GM18873 (cell line): ENCODE measurements around the gene RAB6D.
"Not testable (repeated sequence)": the region's sequence is repeated elsewhere in the genome, so short reads cannot be mapped to it uniquely, and the experiment has no call there.

ENCODE experiments used
- ATAC-seq: cut with Tn5 transposase; IDR thresholded peaks from one replicate; pipeline ENCODE4 v1.9.1; 2021; ENCODE audit warnings: mild to moderate bottlenecking, moderate library complexity, moderate number of reproducible peaks; ENCODE audit not compliant: unreplicated experiment, low FRiP score

RAB6D gene

GRCh38 chr2:131367352-131367751 is 3.4 kb upstream of the RAB6D start:
- ATAC-seq: no peak

- ATAC-seq: no peak
These were observed 2.7 kb upstream of the RAB6D start for GRCh38 chr2:131366643-131367042.

GRCh38 chr2:131365452-131365851 is 1.5 kb upstream of the RAB6D start:
- ATAC-seq: no peak

- ATAC-seq: not testable (repeated sequence)
These were observed 755 bp downstream of the RAB6D start for GRCh38 chr2:131363213-131363612.

- not testable (repeated sequence) for ATAC-seq
These were observed 2.2 kb downstream of the RAB6D start for GRCh38 chr2:131361773-131362172.

- not testable (repeated sequence) for ATAC-seq
These were observed 10.7 kb downstream of the RAB6D start for GRCh38 chr2:131353167-131353697.

GRCh38 chr2:131349021-131349420 is 14.9 kb downstream of the RAB6D start:
- no peak for ATAC-seq

GRCh38 chr2:131347035-131347434 is 16.9 kb downstream of the RAB6D start:
- not testable (repeated sequence) for ATAC-seq

GRCh38 chr2:131339307-131339706 is 24.7 kb downstream of the RAB6D start:
- ATAC-seq: not testable (repeated sequence)

- ATAC-seq: not testable (repeated sequence)
These were observed 28.6 kb downstream of the RAB6D start for GRCh38 chr2:131335319-131335718.

- ATAC-seq: not testable (repeated sequence)
These were observed 31.3 kb downstream of the RAB6D start for GRCh38 chr2:131332709-131333108.

GRCh38 chr2:131331000-131331399 is 33.0 kb downstream of the RAB6D start:
- ATAC-seq: not testable (repeated sequence)

- ATAC-seq: no peak
These were observed 41.8 kb downstream of the RAB6D start for GRCh38 chr2:131322209-131322608.

- ATAC-seq: not testable (repeated sequence)
These were observed 42.6 kb downstream of the RAB6D start for GRCh38 chr2:131321344-131321743.

- ATAC-seq: not testable (repeated sequence)
These were observed 53.0 kb downstream of the RAB6D start for GRCh38 chr2:131311001-131311400.
